ENCODE data around the gene SMARCA5.
"Not testable (repeated sequence)": the region's sequence is repeated elsewhere in the genome, so short reads cannot be mapped to it uniquely, and the experiment has no call there.

SMARCA5 gene, protein sequence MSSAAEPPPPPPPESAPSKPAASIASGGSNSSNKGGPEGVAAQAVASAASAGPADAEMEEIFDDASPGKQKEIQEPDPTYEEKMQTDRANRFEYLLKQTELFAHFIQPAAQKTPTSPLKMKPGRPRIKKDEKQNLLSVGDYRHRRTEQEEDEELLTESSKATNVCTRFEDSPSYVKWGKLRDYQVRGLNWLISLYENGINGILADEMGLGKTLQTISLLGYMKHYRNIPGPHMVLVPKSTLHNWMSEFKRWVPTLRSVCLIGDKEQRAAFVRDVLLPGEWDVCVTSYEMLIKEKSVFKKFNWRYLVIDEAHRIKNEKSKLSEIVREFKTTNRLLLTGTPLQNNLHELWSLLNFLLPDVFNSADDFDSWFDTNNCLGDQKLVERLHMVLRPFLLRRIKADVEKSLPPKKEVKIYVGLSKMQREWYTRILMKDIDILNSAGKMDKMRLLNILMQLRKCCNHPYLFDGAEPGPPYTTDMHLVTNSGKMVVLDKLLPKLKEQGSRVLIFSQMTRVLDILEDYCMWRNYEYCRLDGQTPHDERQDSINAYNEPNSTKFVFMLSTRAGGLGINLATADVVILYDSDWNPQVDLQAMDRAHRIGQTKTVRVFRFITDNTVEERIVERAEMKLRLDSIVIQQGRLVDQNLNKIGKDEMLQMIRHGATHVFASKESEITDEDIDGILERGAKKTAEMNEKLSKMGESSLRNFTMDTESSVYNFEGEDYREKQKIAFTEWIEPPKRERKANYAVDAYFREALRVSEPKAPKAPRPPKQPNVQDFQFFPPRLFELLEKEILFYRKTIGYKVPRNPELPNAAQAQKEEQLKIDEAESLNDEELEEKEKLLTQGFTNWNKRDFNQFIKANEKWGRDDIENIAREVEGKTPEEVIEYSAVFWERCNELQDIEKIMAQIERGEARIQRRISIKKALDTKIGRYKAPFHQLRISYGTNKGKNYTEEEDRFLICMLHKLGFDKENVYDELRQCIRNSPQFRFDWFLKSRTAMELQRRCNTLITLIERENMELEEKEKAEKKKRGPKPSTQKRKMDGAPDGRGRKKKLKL

GRCh38 chr4:143513314-143514168 is at the start of gene SMARCA5:
Gene SMARCA5 (plus strand): TSS chr4:143513702. CDS start chr4:143513925, 223 bp downstream.
- DNase-seq: peak; percentile 98

DNA sequence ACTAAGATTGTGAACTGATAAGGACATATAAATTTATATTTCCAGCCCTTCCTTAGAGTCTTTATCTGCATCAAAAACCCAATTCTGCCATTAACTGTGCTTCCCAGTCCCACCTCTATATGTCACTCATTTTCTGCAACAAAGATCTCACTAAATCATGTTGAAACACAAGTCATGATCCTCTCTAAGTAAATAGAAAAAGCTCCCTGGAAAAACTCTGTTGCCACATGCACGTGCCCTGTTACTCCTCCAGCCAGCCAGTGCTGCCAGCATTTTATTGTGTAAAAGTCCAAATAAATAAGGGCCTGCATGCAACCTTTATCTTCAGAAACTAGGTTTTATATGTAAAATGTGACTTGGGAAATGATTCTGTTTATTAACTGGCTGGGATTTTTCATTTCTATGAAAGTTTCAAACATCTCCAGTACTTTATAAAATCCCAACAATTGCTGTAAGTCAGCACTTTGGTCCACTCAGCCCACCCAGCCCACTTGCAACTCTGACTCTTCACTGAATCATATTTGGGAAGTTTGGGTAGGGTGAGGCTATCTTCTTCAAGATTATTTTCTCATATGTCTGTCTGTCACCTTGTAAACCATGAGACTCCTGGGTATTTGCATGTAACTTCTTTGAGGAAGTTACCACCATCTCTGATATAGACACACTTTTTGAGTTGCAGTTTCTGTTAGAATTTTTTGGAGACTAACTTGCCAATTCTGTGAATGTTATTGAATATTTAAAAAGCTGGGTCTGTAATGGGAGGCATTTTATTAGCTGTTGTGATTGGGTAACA is 40.0 kb upstream of the SMARCA5 start:
- no peak for DNase-seq

GRCh38 chr4:143477487-143477886 is 36.0 kb upstream of the SMARCA5 start:
- no peak for DNase-seq

GRCh38 chr4:143481361-143481760 is 32.1 kb upstream of the SMARCA5 start:
- no peak for DNase-seq

DNA sequence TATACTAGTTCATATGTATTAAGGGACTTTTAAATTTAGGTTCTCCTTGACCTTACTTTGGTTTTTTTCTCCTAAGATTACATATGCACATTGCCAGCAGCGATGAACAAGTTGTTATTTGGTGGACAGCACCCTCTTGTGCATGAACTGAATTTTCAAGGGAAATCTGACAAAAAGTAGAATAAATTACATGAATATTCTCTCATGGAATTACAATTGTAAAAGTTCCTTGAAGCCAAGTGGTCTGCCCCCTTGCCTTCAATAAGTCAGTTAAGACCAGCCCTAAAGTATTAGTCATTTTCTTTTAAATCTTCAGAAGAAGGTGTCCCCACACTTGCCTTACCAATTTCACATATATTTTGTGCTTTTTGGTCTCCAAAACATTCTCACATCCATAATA is 30.7 kb upstream of the SMARCA5 start:
- DNase-seq: no peak

DNA sequence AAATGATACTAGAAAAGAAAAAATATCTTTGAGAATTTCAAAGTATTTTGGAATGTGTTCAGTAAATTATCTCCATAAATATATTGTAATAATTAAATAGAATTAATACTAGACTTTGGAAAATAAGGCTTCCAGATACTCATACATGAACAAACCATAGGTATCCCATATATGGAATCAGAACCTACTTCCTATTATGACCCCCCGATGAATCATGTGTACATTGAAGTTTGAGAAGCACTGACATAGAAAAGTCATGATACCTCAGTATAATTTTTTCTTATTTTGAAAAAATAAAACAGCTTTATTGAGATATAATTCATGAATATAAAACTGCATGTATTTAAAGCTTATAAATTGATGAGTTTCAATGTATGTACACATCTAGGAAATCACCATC is 27.2 kb upstream of the SMARCA5 start:
- no peak for DNase-seq

GRCh38 chr4:143488687-143489086 is 24.8 kb upstream of the SMARCA5 start:
- no peak for DNase-seq

DNA sequence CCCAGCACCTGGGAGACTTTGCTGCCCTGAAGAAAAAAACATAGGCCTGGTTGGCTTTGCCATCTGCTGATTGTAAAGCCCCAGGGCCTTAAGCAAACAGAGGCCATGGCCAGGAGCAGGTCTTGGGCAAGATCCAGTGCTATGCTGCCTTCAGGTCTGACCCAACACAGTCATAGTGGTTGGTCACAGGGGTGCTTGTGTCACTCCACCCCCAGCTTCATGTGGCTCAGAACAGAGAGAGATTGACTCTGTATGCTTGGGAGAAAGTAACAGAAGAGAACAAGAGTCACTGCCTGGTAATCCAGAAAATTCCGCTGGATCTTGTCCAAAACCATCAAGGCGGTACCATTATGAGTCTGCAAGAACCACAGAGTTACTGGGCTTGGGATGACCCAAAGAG is 24.4 kb upstream of the SMARCA5 start:
- no peak for DNase-seq

DNA sequence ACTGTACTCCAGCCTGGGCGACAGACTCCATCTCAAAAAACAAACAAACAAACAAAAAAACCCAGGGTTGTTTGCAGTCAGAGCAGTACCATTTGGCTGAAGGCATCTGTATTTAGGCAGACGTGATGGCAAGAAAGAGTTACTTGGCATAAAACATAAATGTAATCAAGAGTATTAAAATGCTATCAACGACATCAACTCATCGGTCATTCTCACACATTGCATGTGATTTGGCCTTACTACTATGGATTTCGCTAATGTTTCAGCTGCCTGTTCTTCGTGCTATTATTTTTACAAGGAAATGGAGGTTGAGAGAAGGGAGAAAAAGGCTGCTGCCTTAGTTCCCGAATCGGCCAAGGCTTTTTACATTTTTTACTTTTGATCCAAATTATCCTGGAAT is 15.5 kb upstream of the SMARCA5 start:
- no peak for DNase-seq

GRCh38 chr4:143502231-143502630 is 11.3 kb upstream of the SMARCA5 start:
- DNase-seq: no peak

DNA sequence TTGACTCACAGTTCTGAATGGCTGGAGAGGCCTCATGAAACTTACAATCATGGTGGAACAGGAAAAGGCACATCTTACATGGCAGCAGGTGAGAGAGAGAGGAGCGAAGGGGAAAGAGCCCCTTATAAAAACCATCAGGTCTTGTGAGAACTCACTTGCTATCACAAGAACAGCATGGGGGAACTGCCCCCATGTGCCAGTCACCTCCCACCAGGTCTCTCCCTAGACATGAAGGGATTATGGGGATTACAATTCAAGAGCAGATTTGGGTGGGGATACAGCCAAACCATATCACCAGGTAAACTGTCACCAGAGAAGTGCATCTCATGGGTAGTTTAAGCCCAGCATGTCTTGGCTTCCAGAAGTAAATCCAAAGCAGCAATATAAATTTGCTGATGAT is 7.5 kb upstream of the SMARCA5 start:
- DNase-seq: no peak

DNA sequence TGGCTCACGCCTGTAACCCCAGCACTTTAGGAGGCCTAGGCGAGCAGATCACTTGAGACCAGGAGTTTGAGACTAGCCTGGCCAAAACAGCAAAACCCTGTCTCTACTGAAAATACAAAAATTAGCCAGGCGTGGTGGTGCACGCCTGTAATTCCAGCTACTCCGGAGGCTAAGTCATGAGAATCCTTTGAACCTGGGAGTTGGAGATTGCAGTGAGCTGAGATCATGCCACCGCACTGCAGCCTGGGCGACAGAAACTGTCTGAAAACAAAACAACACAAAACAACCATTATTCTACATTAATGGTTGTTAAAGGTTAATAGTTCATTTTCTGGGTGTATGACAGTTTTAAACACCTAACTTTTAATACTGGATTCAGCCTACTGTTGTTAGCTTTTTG is 1.6 kb upstream of the SMARCA5 start:
- no peak for DNase-seq

DNA sequence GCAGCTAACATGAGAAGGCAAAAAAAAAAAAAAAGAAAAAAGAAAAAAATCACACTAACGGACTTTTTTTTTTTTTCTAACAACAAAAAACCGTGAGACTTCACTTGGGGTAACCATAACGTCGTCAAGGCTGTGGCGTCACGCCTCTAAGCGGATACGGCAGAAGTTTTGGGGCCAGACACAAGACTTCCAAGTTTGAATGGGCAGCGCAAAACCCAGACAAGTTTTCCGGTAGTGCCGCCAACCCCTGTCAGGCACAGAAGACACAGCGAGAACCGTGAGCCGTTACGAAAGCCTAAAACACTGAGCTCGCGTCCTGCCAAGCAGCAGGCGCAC is 556 bp upstream of the SMARCA5 start:
- DNase-seq: no peak

DNA sequence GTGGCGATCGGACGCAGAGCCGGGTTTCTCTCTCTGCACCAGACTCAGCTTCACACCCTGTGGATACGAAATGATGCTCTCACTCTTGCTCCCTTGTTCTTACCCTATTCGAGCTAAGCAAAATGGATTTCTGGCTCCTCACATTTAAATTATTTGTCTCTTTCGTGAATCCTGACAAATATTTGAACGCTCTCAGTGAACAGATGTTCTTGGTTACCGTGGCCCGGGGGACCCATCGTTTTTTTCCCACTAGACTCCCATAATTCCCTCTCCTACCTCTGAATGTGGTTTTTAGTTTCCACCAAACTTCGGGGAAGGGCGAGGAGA is 630 bp downstream of the SMARCA5 start:
- no peak for DNase-seq

DNA sequence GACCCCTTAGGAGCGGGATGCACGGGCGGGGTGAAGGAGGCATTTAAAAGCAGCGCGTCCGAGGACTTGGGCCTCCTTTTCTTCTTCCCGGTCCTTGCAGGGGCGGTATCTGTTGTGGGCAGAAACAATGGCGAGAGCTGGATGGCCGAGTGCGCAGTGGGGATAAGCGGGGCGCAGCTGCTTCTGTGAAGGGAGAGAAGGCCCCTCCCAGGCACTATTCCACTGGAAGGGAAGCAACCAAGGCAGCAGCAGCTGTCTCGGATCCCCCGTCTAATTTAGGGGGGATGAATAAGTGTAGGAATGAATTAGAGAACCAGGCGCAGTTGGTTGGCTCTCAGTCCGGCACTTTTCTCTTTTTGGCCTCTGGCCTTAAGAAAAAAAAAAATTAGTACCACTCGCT is 995 bp downstream of the SMARCA5 start:
- peak; percentile 2 for DNase-seq

- no peak for DNase-seq
Measured at GRCh38 chr4:143514901-143515300, 1.4 kb downstream of the SMARCA5 start.

- no peak for DNase-seq
Measured at GRCh38 chr4:143515905-143516304, 2.4 kb downstream of the SMARCA5 start.

DNA sequence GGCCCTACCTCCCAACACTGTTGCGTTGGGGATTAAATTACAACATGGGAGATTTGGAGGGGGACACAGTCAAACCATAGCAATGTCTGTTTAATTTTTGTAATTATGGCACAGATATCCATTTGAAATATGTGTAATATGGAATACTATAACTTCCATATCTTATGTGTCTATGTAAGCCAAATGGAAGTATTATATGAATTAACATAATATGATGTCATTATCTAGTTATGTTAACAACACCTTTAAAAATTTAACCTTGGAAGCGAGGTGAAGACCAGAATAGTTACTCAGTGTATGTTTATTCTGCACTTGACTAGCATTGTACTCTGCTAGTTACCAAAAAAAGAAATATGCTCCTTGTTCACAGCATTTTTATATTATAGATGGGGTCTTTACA is 4.3 kb downstream of the SMARCA5 start:
- DNase-seq: no peak

DNA sequence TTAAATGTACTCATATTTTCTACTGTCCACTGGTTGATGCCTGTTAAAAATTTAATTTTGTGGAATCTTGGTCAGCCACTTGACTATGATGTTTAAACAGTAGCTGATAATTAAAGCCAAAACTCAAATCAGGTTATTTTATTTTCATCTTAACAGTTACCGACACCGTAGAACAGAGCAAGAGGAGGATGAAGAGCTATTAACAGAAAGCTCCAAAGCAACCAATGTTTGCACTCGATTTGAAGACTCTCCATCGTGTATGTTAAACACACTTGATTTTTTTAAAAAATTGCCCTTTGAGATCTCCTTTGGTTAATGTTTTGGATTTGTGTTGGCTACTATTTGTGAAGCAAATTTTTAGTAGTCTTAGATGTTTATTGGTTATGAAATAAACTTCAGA is 10.7 kb downstream of the SMARCA5 start:
- no peak for DNase-seq

- DNase-seq: not testable (repeated sequence)
Measured at GRCh38 chr4:143528046-143528445, 14.5 kb downstream of the SMARCA5 start.

DNA sequence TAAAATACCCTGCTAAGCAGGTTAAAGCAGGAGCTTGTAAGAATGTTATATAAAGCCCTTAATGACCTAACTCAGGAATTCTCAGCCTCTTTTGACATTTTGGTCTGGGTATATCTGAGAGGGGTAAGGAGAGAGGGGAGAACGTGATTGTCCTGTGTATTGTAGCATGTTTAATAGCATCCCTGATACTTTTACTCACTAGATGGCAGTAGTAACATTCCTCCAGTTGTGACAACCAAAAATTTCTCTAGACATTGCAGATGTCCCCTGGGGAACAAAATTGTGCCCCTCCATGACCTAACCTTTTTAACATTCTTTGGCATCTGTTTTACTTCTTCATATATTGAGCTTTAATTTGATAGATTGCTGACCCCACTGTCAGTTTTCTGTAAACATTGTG is 17.9 kb downstream of the SMARCA5 start:
- no peak for DNase-seq

DNA sequence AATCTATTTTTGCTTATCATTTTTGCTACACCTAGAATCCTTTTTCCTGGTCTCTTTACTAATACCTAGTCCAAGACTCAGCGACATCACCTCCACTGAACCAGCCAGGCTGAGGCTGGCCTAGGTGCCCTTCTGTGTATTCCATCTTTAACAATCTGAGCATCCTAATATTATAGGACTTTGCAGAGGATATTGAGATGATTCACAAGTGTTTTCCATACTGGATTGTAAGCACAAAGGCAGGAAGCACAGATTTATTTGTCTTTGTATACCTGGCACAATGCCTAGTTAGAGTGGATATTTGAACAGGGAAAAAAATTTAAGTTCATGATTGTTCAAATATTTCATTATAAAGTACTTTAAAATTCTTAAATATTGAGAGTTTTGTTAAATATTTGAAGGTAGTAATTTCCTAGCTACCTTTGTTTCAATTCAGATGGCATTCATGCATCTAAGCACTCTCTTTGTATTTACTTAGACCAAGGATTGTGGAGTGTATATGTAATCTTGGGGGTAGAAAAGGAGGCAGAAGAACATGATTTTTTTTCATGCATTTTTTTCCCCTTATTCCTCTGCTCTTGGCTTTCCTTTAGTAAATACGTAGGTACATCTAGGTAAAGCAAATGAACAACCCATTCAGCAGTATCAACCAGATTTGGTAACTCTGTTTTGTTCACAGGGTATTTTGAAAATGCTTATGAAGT is 18.4 kb downstream of the SMARCA5 start:
- DNase-seq: no peak
